Mesenchymal stem cell (in vitro differentiated cells and primary cell): ENCODE measurements around the gene RABGGTB.
"Not testable (repeated sequence)": the region's sequence is repeated elsewhere in the genome, so short reads cannot be mapped to it uniquely, and the experiment has no call there.

Source experiments
- DNase-seq: peaks from one replicate; pipeline ENCODE4 v3.0.0-alpha.2; 2013
- H2AFZ ChIP-seq: one replicate; pipeline ENCODE4 v1.6.1; 2013; ENCODE audit warnings: low read depth, mild to moderate bottlenecking, control low read depth, inconsistent platforms, low read length, moderate library complexity
- H2AK5ac ChIP-seq: 2 replicates; pipeline ENCODE4 v1.6.1; 2013; ENCODE audit warnings: low read length, moderate library complexity, mild to moderate bottlenecking, inconsistent platforms; ENCODE audit not compliant: severe bottlenecking
- H2BK120ac ChIP-seq: one replicate; pipeline ENCODE4 v1.6.1; 2013; ENCODE audit warnings: low read depth, mild to moderate bottlenecking, inconsistent platforms, low read length, moderate library complexity
- H2BK12ac ChIP-seq, 2 experiments: one replicate each; pipeline ENCODE4 v1.6.1; 2013; ENCODE audit warnings: inconsistent platforms in 2 of 2, low read length in 2 of 2, mild to moderate bottlenecking in 2 of 2, moderate library complexity in 2 of 2, control low read depth in 1 of 2
- H2BK15ac ChIP-seq: one replicate; pipeline ENCODE4 v1.6.1; 2013; ENCODE audit warnings: mild to moderate bottlenecking, low read depth, inconsistent platforms; ENCODE audit not compliant: poor library complexity, severe bottlenecking
- H2BK5ac ChIP-seq: 2 replicates; pipeline ENCODE4 v1.6.1; 2013; ENCODE audit warnings: low read depth, mild to moderate bottlenecking, low read length, control low read depth, inconsistent platforms; ENCODE audit not compliant: poor library complexity, severe bottlenecking
- H3K14ac ChIP-seq, 2 experiments: one replicate each; pipeline ENCODE4 v1.6.1; 2013; ENCODE audit warnings: inconsistent platforms in 2 of 2, low read length in 2 of 2, control low read depth in 1 of 2, mild to moderate bottlenecking in 1 of 2, moderate library complexity in 1 of 2
- H3K18ac ChIP-seq, 2 experiments: one replicate each; pipeline ENCODE4 v1.6.1; 2013; ENCODE audit warnings: inconsistent platforms in 2 of 2, low read length in 2 of 2, control low read depth in 1 of 2, low read depth in 1 of 2, mild to moderate bottlenecking in 1 of 2
- H3K23ac ChIP-seq, 2 experiments: one replicate each; pipeline ENCODE4 v1.6.1; 2013; ENCODE audit warnings: inconsistent platforms in 2 of 2, low read length in 2 of 2, mild to moderate bottlenecking in 2 of 2, moderate library complexity in 2 of 2, control low read depth in 1 of 2
- H3K27ac ChIP-seq: 2 replicates; pipeline ENCODE4 v1.5.1; 2013; ENCODE audit warnings: mild to moderate bottlenecking, moderate library complexity, low read length, control low read depth, inconsistent platforms; ENCODE audit not compliant: poor library complexity, severe bottlenecking
- H3K27me3 ChIP-seq, 2 experiments: 2 replicates each; pipeline versions ENCODE4 v1.6.1 to v1.7.0; 2013; ENCODE audit warnings: low read length in 2 of 2, mild to moderate bottlenecking in 2 of 2, moderate library complexity in 2 of 2, control low read depth in 1 of 2, inconsistent platforms in 1 of 2; ENCODE audit not compliant: control insufficient read depth in 1 of 2, insufficient read depth in 1 of 2
- H3K36me3 ChIP-seq, 2 experiments: 2 replicates each; pipeline versions ENCODE4 v1.6.1 to v1.7.0; 2013; ENCODE audit warnings: low read length in 2 of 2, control low read depth in 1 of 2, inconsistent platforms in 1 of 2, low read depth in 1 of 2, mild to moderate bottlenecking in 1 of 2; ENCODE audit not compliant: insufficient read depth in 2 of 2, control insufficient read depth in 1 of 2
- H3K4ac ChIP-seq, 2 experiments: one replicate each; pipeline ENCODE4 v1.6.1; 2013; ENCODE audit warnings: inconsistent platforms in 2 of 2, low read length in 2 of 2, mild to moderate bottlenecking in 2 of 2, moderate library complexity in 2 of 2, control low read depth in 1 of 2, low read depth in 1 of 2
- H3K4me1 ChIP-seq: 2 replicates; pipeline ENCODE4 v1.6.1; 2013; ENCODE audit warnings: low read depth, low read length, control low read depth; ENCODE audit not compliant: control insufficient read depth, insufficient read depth
- H3K4me2 ChIP-seq: 2 replicates; pipeline ENCODE4 v1.6.1; 2013; ENCODE audit warnings: low read length, mild to moderate bottlenecking, inconsistent platforms; ENCODE audit not compliant: poor library complexity, severe bottlenecking
- H3K4me3 ChIP-seq, 2 experiments: 2 replicates each; pipeline versions ENCODE4 v1.5.1 to v1.7.0; 2013; ENCODE audit warnings: low read length in 2 of 2, mild to moderate bottlenecking in 2 of 2, control low read depth in 1 of 2, low read depth in 1 of 2; ENCODE audit not compliant: insufficient read depth in 1 of 2
- H3K79me1 ChIP-seq: replicated peaks from 2 replicates; pipeline ENCODE4 v1.6.1; 2013; ENCODE audit warnings: mild to moderate bottlenecking, control low read depth, low read length, inconsistent platforms; ENCODE audit not compliant: poor library complexity, severe bottlenecking
- H3K9ac ChIP-seq: 2 replicates; pipeline ENCODE4 v1.7.0; 2013; ENCODE audit warnings: mild to moderate bottlenecking, low read length, moderate library complexity
- H3K9me3 ChIP-seq: 2 replicates; pipeline ENCODE4 v1.7.0; 2013; ENCODE audit warnings: mild to moderate bottlenecking, low read length; ENCODE audit not compliant: control insufficient read depth
- H4K8ac ChIP-seq: one replicate; pipeline ENCODE4 v1.6.1; 2013; ENCODE audit warnings: inconsistent platforms, mild to moderate bottlenecking, low read length, moderate library complexity
- H4K91ac ChIP-seq: one replicate; pipeline ENCODE4 v1.6.1; 2013; ENCODE audit warnings: mild to moderate bottlenecking, low read length, inconsistent platforms
- WGBS: methylation state at CpG from one replicate; pipeline ENCODE4 v1.1.7; 2013; ENCODE audit warnings: mixed read lengths; 5-methylcytosine and 5-hydroxymethylcytosine counted together

Gene RABGGTB

GRCh38 chr1:75758543-75758942, 27.5 kb upstream of the RABGGTB start:
- H3K4me3 ChIP-seq, H3K18ac ChIP-seq, H4K8ac ChIP-seq, H3K23ac ChIP-seq, H2AK5ac ChIP-seq, H2BK12ac ChIP-seq, H3K4me1 ChIP-seq, H2BK5ac ChIP-seq, H4K91ac ChIP-seq, DNase-seq, H3K27ac ChIP-seq, H3K27me3 ChIP-seq, H2BK120ac ChIP-seq, H3K4ac ChIP-seq, H3K9ac ChIP-seq, H2AFZ ChIP-seq, H3K14ac ChIP-seq, H3K4me2 ChIP-seq, H3K9me3 ChIP-seq, H2BK15ac ChIP-seq, H3K79me1 ChIP-seq: not testable (repeated sequence)
- over 99% methylated on average over 4 of the region's 4 CpGs for WGBS
- peaks cover 15 to 31% of the 10 kb centered on the region in 2 experiments for H3K36me3 ChIP-seq

GRCh38 chr1:75764057-75764655, 21.9 kb upstream of the RABGGTB start:
- Histone ChIP-seq H4K91ac (no peak overlapping the region), H3K4ac (no peak overlapping the region), H3K36me3 (peaks cover 0 to 11% of the 10 kb centered on the region in 2 experiments), H3K4me1 (peaks cover 4% of the 10 kb centered on the region), H2AFZ (no peak overlapping the region), H2BK12ac (no peak overlapping the region), H3K9ac (no peak overlapping the region), H3K79me1 (peaks cover 1% of the 10 kb centered on the region), H3K27ac (no peak overlapping the region), H3K23ac (no peak overlapping the region), H3K14ac (no peak overlapping the region), H3K27me3 (no peaks in the 10 kb centered on the region), H2BK120ac (no peak overlapping the region), H3K4me3 (no peak overlapping the region), H3K4me2 (no peak overlapping the region), H4K8ac (no peak overlapping the region), H3K9me3 (no peaks in the 10 kb centered on the region), H2AK5ac (no peak overlapping the region), H3K18ac (no peak overlapping the region), H2BK5ac (no peak overlapping the region), H2BK15ac (no peak overlapping the region)
- no peak for DNase-seq
- WGBS = 83% methylated on average over 1 of the region's 1 CpG

GRCh38 chr1:75765697-75766355, 20.2 kb upstream of the RABGGTB start:
- H2AK5ac ChIP-seq = no peak overlapping the region

DNA sequence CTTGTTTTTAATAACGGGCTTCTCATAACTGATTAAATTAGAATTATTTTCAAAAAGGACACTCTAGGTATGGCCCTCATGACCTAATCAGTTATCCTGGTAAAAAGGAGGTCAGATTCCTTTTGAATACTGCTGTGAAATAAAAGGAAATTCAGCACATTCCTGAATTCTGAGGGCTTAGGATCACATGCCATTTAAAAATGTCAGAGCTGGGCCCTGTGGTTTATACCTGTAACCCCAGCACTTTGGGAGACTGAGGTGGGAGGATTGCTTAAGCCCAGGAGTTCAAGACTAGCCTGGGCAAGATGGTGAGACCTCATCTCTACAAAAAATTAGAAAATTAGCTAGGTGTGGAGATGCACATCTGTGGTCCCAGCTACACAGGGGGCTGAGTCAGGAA, 18.0 kb upstream of the RABGGTB start:
- Histone ChIP-seq H2AK5ac (peak overlapping the region; percentile 56), H3K4ac (no peak overlapping the region), H2BK15ac (no peak overlapping the region), H3K36me3 (peaks cover 0 to 6% of the 10 kb centered on the region in 2 experiments), H4K91ac (no peak overlapping the region), H2BK120ac (no peak overlapping the region), H3K79me1 (no peaks in the 10 kb centered on the region), H3K18ac (no peak overlapping the region), H3K4me3 (no peak overlapping the region), H3K27me3 (no peaks in the 10 kb centered on the region), H4K8ac (no peak overlapping the region), H3K23ac (no peak overlapping the region), H3K14ac (no peak overlapping the region), H2BK12ac (no peak overlapping the region), H3K4me2 (no peak overlapping the region), H3K9ac (no peak overlapping the region), H3K9me3 (no peaks in the 10 kb centered on the region), H2BK5ac (no peak overlapping the region), H3K4me1 (peaks cover 4% of the 10 kb centered on the region), H3K27ac (peak overlapping the region; percentile 78), H2AFZ (no peak overlapping the region)
- no peak for DNase-seq
- WGBS = no CpG with 5 or more reads among the region's 1 CpG

More at GRCh38 chr1:75765697-75766355, 20.2 kb upstream of the RABGGTB start:
- Histone ChIP-seq H3K14ac (no peak overlapping the region), H2AFZ (no peak overlapping the region), H3K79me1 (peaks cover 1% of the 10 kb centered on the region), H4K8ac (no peak overlapping the region), H3K23ac (no peak overlapping the region), H3K4me1 (peaks cover 4% of the 10 kb centered on the region), H3K18ac (no peak overlapping the region), H2BK15ac (no peak overlapping the region), H2BK5ac (no peak overlapping the region), H3K36me3 (peaks cover 0 to 11% of the 10 kb centered on the region in 2 experiments), H3K27me3 (no peaks in the 10 kb centered on the region), H3K27ac (peak overlapping the region; percentile 98), H3K4ac (no peak overlapping the region), H2BK120ac (no peak overlapping the region), H3K9ac (peak overlapping the region; percentile 50), H2BK12ac (no peak overlapping the region), H3K4me3 (no peak overlapping the region), H4K91ac (no peak overlapping the region), H3K4me2 (peak overlapping the region; percentile 34), H3K9me3 (no peaks in the 10 kb centered on the region)
- WGBS = no CpG with 5 or more reads among the region's 1 CpG
- DNase-seq = peak; percentile 73
